Germinal center (tissue), 1 donor: ENCODE measurements around the gene S1PR4.
"Not testable (repeated sequence)": the region's sequence is repeated elsewhere in the genome, so short reads cannot be mapped to it uniquely, and the experiment has no call there.

Experiments
- DNase-seq: peaks from one replicate; pipeline ENCODE4 v3.0.0; 2012; ENCODE audit warnings: mixed read lengths, low spot score

Gene S1PR4

GRCh38 chr19:3196064-3196932 is 17.7 kb downstream of the S1PR4 start:
- DNase-seq: no peak

DNA sequence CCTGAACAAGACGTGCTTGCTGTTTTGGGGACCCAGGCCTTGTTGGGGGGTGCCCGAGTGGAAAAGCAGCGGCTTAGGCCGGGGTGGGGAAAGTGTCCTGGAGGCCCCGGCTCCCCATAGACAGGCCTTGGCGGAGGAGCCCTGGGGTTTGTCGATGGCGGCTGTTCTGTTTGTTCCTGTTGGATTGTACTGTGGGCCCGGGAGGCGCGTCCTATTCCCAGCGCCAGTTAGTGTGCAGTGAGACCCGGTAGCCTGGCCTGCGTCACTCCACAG is 18.3 kb downstream of the S1PR4 start:
- no peak for DNase-seq

DNA sequence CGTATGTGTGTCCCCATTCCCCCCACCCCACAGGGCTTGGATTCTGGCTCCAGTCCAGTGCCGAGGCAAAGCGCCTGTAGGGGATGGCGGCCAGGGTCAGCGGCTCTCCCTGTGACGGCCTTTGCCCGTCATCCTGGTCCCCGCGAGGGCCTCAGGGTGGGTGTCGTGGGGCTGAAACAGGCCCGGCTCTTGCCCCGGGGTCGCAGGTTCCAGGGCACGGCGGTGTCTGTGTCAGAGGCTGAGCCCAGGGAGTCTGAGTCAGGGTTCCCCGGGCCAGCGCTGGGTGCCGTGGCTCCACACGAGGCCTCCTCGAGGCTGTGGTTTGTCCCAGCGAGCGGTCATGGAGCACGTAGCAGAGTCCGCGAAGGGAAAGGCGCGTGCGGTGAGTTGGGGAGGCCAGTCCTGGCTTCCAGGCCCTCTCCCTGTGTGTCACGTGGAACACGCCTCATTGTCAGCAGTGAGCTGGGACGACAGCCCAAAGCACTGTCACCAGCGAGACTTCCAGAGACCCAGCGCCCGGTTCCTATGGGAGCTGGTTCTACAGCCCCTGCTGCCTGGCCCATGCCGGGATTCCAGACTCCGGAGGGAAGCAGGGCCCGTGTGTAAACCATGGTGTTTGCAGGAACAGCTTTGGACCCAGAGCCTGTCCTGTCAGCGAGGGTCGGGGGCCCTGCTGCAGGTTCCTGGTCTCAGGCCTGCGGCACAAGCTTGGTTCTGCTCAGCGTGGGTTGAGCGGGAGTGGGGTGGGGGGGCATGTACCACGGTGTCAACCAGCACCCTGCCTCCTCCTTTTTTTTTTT is 20.5 kb downstream of the S1PR4 start:
- no peak for DNase-seq

DNA sequence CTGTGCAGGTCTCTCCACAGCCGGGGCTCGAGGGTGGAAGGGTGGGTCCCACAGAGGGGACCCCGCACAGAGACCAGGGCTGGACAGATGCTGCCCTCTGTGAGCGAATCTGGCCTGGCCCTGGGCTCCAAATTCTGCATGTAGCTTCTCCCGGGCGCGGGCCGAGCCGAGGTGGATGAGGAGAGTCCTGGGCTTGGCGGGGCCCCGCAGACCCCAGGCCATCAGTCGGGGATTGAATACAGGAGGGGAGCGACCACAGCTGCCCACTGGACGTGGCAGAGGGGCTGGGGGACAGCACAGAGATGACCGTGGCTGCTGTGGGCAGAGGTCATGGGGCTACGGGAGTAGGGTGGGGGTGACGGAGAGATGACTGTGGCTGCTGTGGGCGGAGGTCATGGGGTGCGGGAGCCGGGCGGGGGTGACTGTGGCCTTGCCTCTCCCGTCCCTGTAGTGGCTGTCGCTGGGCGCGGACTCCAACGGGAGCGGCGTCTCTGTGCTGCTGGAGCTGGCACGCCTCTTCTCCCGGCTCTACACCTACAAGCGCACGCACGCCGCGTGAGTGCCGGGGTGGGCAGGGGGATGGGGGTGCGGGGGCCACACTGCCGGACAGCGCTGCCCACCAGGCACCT is 22.6 kb downstream of the S1PR4 start:
- DNase-seq: no peak

DNA sequence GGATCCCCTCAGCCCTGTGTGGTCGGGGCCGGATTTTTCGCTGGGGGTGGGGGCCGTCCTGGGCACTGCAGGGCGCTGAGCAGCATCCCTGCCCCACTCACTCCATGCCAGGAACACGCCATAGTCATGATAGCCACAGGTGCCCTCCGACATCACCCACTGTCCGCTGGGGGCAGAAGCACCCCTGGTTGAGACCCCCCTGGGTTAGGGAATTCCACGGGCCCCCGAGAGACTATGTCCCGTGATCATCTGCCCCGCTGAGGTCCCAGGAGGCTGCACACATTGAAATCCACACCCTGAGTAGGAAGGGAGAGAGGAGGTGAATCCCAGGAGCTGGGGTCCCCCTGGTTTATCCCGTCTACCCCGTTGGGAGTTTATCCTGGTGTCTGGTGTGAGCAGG is 23.3 kb downstream of the S1PR4 start:
- DNase-seq: no peak

- DNase-seq: no peak
These were observed 23.8 kb downstream of the S1PR4 start for GRCh38 chr19:3202346-3202745.

- DNase-seq: not testable (repeated sequence)
These were observed 24.3 kb downstream of the S1PR4 start for GRCh38 chr19:3202895-3203294.

- DNase-seq: no peak
These were observed 25.5 kb downstream of the S1PR4 start for GRCh38 chr19:3203805-3204645.

DNA sequence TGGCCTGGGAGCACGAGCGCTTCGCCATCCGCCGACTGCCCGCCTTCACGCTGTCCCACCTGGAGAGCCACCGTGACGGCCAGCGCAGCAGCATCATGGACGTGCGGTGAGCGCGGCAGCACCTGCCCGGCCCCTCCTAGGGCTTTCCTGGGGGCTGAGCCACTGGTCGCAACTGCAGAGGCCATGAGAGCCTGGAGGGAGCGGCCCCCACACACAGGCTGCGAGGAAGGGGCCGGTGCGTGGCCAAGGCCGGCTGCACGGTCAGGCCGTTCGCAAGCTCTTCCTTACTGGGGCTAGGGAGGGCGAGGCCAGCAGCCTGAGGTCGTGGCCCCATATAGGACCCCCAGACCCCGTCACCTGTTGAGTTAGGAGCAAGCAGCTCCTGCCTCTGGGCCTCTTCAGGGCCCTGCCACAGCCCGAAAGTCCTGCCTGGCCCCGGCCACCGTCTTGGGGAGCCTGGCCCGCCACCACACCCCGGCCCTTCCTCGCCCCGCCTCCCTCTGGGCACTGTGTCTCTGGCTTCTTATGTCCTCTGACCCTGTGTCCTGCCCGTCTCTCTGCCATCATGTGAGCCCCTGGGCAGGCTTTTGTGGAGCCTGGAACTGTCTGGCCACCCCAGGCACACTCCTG is 26.2 kb downstream of the S1PR4 start:
- DNase-seq: no peak

DNA sequence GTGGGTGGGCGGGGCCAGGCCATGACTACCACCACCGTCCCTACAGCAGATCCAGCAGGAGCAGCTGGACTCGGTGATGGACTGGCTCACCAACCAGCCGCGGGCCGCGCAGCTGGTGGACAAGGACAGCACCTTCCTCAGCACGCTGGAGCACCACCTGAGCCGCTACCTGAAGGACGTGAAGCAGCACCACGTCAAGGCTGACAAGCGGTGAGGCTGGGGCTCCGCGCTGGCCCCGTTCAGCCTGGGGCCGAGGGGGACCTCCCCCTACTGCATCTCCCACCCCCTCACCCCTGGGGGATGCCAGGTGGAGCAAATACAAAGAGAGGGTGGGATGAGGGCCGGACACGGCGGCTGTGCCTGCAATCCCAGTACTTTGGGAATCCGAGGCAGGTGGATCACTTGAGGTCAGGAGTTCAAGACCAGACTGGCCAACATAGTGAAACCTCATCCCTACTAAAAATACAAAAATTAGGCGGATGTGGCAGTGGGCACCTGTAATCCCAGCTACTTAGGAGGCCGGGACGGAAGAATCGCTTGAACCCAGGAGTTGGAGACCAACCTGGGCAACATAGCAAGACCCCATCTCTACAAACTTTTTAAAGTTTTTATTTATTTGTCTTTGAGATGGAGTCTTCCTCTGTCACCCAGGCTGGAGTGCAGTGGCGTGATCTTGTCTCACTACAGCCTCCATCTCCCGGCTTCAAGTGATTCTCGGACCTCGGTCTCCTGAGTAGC is 27.8 kb downstream of the S1PR4 start:
- no peak for DNase-seq

- DNase-seq: no peak
These were observed 29.1 kb downstream of the S1PR4 start for GRCh38 chr19:3207461-3208242.

GRCh38 chr19:3208317-3209207 is 30.0 kb downstream of the S1PR4 start:
- DNase-seq: no peak

- DNase-seq: peak; percentile 74
These were observed 31.9 kb downstream of the S1PR4 start for GRCh38 chr19:3210347-3211017.

DNA sequence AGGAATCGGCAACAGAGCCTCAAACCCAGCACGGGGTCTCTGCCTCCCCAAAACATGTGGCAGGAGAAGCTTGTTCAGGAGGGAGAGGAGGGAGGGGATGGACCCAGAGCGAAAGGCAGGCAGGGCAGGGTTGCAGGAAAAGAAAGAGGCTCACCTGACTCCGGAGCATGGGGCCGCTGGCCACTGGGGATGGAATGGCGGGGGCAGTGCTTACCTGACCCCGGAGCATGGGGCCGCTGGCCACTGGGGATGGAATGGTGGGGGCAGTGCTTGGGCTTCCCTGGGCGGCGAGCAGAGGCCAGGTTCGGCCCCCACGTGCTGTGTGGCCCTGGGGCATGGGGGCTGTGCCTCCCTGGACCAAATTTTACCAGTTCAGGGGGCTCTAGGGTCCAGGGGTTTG is 32.6 kb downstream of the S1PR4 start:
- no peak for DNase-seq

DNA sequence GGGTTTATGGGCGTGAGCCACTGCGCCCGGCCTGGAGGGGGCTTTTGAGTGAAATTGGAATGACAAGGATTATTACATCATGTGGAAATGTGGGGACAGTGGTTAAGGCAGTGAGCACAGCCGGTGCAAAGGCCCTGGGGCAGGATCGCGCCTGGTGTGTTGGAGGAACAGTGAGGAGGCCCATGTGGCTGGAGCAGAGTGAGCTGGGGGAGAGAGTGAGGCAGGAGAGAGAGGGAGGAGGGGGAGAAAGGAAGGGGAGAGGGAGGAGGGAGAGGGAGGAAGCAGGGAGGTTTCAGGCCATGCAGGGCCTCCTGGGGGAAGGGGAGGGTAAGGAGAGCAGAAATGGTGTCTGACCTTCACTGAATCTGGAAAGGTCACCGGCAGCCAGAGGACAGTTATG is 34.6 kb downstream of the S1PR4 start:
- DNase-seq: no peak

- no peak for DNase-seq
These were observed 38.3 kb downstream of the S1PR4 start for GRCh38 chr19:3216874-3217273.

DNA sequence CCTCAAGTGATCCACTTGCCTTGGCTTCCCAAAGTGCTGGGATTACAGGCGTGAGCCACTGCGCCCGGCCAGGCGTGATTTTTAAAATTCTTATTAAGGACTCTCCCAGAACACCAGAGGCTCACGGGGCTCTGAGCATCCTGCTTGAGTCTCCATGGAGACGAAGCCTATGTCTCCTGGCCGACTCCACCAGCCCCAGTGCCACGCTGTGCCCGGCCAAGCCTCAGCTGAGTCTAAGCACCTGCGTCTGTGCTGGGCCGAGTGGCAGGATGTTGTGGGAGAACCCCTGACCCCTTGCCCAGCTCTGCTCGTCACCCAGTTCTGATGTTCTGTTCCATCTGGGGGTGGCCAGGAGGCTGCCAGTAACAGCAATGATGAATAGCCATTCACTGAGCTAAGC is 42.0 kb downstream of the S1PR4 start:
- DNase-seq: no peak

DNA sequence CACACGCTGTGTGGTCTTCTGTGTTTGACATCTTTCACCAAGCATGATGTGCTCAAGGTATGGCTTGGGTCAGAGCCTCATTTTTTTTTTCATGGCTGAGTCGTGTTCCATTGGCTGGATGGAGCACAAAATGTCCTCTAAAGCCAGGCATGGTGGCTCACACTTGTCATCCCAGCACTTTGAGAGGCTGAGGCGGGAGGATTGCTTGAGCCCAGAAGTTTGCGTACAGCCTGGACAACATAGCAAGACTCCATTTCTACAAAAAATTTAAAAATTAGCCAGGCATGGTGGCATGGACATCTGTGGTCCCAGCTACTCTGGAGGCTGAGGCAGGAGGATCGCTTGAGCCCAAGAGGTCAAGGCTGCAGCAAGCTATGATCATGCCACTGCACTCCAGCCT is 43.0 kb downstream of the S1PR4 start:
- not testable (repeated sequence) for DNase-seq

- no peak for DNase-seq
These were observed 44.1 kb downstream of the S1PR4 start for GRCh38 chr19:3222709-3223108.
